Heart right ventricle (tissue), 16 donors: ENCODE data around the gene TARS1. TPM values are rescaled to one million over a fixed set of nuclear protein-coding genes. Genes with fewer than 3 reads are reported as not detected.

Source experiments
- ATAC-seq, 8 donors: fragments of 200-7000 bp; cut with Tn5 transposase; one replicate each; pipeline ENCODE4 v1.9.1; 2020; ENCODE audit warnings: mild to moderate bottlenecking in 8 of 8, moderate library complexity in 8 of 8, moderate number of reproducible peaks in 1 of 8
- DNase-seq, 2 donors: peaks; one replicate each; pipeline ENCODE4 v3.0.0-alpha.2; 2020
- H3K27ac ChIP-seq, 10 donors: fragments of 200-600 bp; sonication (generic) in 2 of 10; one replicate each; pipeline versions ENCODE4 v1.5.0 to v1.8.0; 2020 to 2022; ENCODE audit warnings: mild to moderate bottlenecking in 3 of 10
- H3K27me3 ChIP-seq, 7 donors: fragments of 200-600 bp; one replicate each; pipeline ENCODE4 v1.8.0; 2021 to 2022; ENCODE audit warnings: mild to moderate bottlenecking in 2 of 7
- H3K36me3 ChIP-seq, 9 donors: fragments of 200-600 bp; sonication (generic) in 1 of 9; one replicate each; pipeline versions ENCODE4 v1.5.0 to v1.8.0; 2020 to 2022; ENCODE audit warnings: mild to moderate bottlenecking in 2 of 9
- H3K4me1 ChIP-seq, 9 donors: fragments of 200-600 bp; sonication (generic) in 1 of 9; one replicate each; pipeline versions ENCODE4 v1.5.0 to v1.8.0; 2020 to 2022; ENCODE audit warnings: mild to moderate bottlenecking in 4 of 9
- H3K4me3 ChIP-seq, 10 donors: fragments of 200-600 bp; sonication (generic) in 2 of 10; one replicate each; pipeline versions ENCODE4 v1.5.0 to v1.8.0; 2020 to 2022; ENCODE audit warnings: mild to moderate bottlenecking in 7 of 10, moderate library complexity in 2 of 10
- H3K9me3 ChIP-seq, 11 donors: fragments of 200-600 bp in 10 of 11; sonication (generic) in 2 of 11; one replicate each; pipeline versions ENCODE4 v1.5.0 to v1.8.0; 2013 to 2022; ENCODE audit warnings: mild to moderate bottlenecking in 2 of 11, control low read depth in 1 of 11, moderate library complexity in 1 of 11
- WGBS, 2 donors: extraction: QIAGEN DNeasy Blood & Tissue Kit; methylation state at CpG; one replicate each; pipeline ENCODE4 v1.1.7; 2013; ENCODE audit warnings: inconsistent platforms in 1 of 2; 5-methylcytosine and 5-hydroxymethylcytosine counted together
- intact Hi-C, 10 donors: fragments of 100-400 bp; cut with DNase I; formaldehyde crosslinking; loops; one replicate each; pipeline versions ENCODE4 v1.11.1 to v1.14.2; 2022
- polyA plus RNA-seq, 2 donors: library from polyadenylated mRNA; stranded (reverse); fragments of 200-250 nt; gene quantifications; one replicate each; pipeline ENCODE4 v1.2.3, GENCODE V29; 2013
- total RNA-seq, 10 donors: library from RNA; stranded (reverse); fragmentation: NEBNext Ultra II Directional in 3 of 10; extraction: Animal tissue kit (Norgen Biotek cat#: 25700) in 3 of 10; gene quantifications; one replicate each; pipeline versions ENCODE4 v1.2.1 to v1.2.4, GENCODE V29; 2021 to 2023
- TF ChIP-seq, protein P1 (sequence below), 9 donors: fragments of 200-600 bp; sonication (generic) in 2 of 9; IDR thresholded peaks; one replicate each; pipeline versions ENCODE4 v1.5.0 to v1.8.0; 2021 to 2022; ENCODE audit warnings: antibody characterized with exemption in 9 of 9, mild to moderate bottlenecking in 5 of 9, moderate library complexity in 1 of 9
- donor health status: Arrhythmogenic right ventricular cardiomyopathy.
- donor health status: ischemic (EF 13 %, LVEDD 7.1; RV severe dilation, severe dysfunction).
- donor health status: healthy with polysubstance abuse.
- donor health status: DM: no; HTN: yes; CAD: no.
- donor health status: DM: no; HTN: no; CAD: no.
- donor health status: ischemic (EF 25% LVEDD 6.9; RV normal size, moderate dysfunction).
- donor health status: ischemic (EF 25% LVEDD 5.7; RV mildly dilated, moderate dysfunction).
- donor health status: healthy.
- donor health status: DM: yes; HTN: yes; CAD: no.
- donor health status: Ischemic cardiomyopathy.
- donor health status: ischemic (EF 35%, LVEDD 5.7; RV mildly dilated, moderate dysfunction).
- donor health status: nonischemic (EF 11% LVEDD 7.7; RV severe dilation, severe dysfunction).
- donor health status: DM: yes; HTN: yes; CAD: no.
- donor health status: PGD.
- donor health status: ischemic (EF 29% LVEDD 5.4; RV normal size, mild dysfunction).
- donor health status: nonischemic (EF 23%, LVEDD 6.1; RV moderate dilation, normal function).

Gene TARS1
- total and polyA plus RNA-seq, 12 donors = 59.3 to 97.8 (median 73.4) TPM

DNA sequence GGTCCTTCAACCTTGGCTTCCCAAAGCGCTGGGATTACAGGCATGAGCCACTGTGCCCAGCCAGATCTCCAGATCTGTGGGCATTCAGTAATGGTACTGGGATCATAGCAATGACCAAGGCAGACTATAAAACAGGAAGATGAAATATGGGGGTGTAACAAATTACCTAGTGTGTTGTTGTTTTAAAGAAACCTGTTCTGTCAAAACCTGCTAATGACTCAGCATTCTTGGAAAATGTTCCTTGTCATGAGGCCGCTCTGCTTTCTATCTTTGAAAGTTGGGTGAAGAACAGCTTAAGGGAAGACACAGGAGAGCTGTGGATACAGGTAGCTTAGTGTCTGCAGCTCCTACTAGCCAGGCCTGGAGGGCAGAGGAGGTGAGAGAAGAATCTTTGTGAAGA lies 19.4 kb downstream of the TARS1 start:
- no peak overlapping the region for H3K27ac ChIP-seq
- TF ChIP-seq, protein P1, sequence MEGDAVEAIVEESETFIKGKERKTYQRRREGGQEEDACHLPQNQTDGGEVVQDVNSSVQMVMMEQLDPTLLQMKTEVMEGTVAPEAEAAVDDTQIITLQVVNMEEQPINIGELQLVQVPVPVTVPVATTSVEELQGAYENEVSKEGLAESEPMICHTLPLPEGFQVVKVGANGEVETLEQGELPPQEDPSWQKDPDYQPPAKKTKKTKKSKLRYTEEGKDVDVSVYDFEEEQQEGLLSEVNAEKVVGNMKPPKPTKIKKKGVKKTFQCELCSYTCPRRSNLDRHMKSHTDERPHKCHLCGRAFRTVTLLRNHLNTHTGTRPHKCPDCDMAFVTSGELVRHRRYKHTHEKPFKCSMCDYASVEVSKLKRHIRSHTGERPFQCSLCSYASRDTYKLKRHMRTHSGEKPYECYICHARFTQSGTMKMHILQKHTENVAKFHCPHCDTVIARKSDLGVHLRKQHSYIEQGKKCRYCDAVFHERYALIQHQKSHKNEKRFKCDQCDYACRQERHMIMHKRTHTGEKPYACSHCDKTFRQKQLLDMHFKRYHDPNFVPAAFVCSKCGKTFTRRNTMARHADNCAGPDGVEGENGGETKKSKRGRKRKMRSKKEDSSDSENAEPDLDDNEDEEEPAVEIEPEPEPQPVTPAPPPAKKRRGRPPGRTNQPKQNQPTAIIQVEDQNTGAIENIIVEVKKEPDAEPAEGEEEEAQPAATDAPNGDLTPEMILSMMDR (IDR thresholded peaks at IDR 0.05) = no peak
- DNase-seq = no peak
- WGBS, 2 donors = 96 to 97% methylated on average over 2 of the region's 2 CpGs
- intact Hi-C loops = loop anchor here in 1 of 10 donors (10.0 kb wide), 2 partner anchors 475 to 515 kb away; partner anchors contain the start of gene RXFP3
- no peaks in the 10 kb centered on the region for H3K9me3 ChIP-seq
- ATAC-seq = no peak
- no peak overlapping the region for H3K4me3 ChIP-seq
- H3K27me3 ChIP-seq = no peaks in the 10 kb centered on the region
- H3K36me3 ChIP-seq = peaks cover 0 to 100% (median 95%) of the 10 kb centered on the region in 9 donors
- peaks cover 0 to 15% (median 4%) of the 10 kb centered on the region in 9 donors for H3K4me1 ChIP-seq

DNA sequence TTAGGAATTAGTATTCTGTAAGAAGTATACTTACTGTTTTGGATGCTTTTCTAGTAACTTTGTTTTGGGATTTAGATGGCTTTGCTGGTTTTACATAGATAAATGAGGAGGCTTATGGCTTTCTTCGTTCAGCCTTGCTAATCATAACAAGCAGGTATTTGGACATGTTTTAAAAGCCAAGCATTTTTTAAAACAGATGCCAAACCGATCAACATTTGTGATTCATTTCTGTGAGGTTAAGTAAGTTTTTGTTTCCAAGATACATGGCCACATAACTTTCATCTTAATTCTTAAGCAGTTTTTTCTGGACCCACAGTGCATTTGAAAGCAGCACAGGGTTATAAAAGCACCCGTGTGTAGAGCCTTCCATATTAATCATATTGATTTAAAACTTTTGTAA lies 21.7 kb downstream of the TARS1 start:
- WGBS, 2 donors = 89% methylated on average over 3 of the region's 3 CpGs
- TF ChIP-seq, protein P1 (IDR thresholded peaks at IDR 0.05) = no peak
- no peaks in the 10 kb centered on the region for H3K9me3 ChIP-seq
- peaks cover 0 to 100% (median 93%) of the 10 kb centered on the region in 9 donors for H3K36me3 ChIP-seq
- intact Hi-C loops = loop anchor here in 1 of 10 donors (10.0 kb wide), 2 partner anchors 472 to 512 kb away; partner anchors contain the start of gene RXFP3
- H3K4me1 ChIP-seq = peaks cover 0 to 6% (median 0%) of the 10 kb centered on the region in 9 donors
- H3K27me3 ChIP-seq = no peaks in the 10 kb centered on the region
- H3K27ac ChIP-seq = no peak overlapping the region
- no peak overlapping the region for H3K4me3 ChIP-seq
- no peak for ATAC-seq
- DNase-seq = no peak

DNA sequence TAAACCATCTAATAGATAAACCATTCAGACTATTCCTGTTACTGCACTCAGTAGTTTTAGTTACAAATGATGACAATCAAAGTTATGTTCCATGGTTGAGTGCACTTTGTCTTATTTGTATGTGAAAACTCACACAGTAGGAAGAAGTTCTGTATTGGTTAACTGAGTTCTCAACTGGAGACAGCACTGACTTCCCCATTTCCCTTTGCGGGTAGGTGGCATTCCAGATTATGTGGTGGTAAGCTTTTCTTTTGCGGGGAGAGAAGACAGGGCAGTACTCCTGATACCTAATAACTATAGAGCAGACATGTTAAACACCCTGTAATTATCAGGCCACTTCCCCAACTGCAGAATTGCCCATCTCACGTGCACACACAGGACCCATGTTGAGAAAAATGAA lies 24.4 kb downstream of the TARS1 start:
- DNase-seq (no peak), ATAC-seq (no peak)
- TF ChIP-seq, protein P1 (IDR thresholded peaks at IDR 0.05) = no peak
- Histone ChIP-seq H3K27me3 (no peaks in the 10 kb centered on the region), H3K9me3 (no peaks in the 10 kb centered on the region), H3K36me3 (peaks cover 0 to 100% (median 91%) of the 10 kb centered on the region in 9 donors), H3K27ac (no peak overlapping the region), H3K4me3 (no peak overlapping the region), H3K4me1 (no peaks in the 10 kb centered on the region)
- 91 to 98% methylated on average over 3 of the region's 3 CpGs for WGBS, 2 donors
- intact Hi-C loops = loop anchor here in 1 of 10 donors (10.0 kb wide), 2 partner anchors 470 to 510 kb away; partner anchors contain the start of gene RXFP3

DNA sequence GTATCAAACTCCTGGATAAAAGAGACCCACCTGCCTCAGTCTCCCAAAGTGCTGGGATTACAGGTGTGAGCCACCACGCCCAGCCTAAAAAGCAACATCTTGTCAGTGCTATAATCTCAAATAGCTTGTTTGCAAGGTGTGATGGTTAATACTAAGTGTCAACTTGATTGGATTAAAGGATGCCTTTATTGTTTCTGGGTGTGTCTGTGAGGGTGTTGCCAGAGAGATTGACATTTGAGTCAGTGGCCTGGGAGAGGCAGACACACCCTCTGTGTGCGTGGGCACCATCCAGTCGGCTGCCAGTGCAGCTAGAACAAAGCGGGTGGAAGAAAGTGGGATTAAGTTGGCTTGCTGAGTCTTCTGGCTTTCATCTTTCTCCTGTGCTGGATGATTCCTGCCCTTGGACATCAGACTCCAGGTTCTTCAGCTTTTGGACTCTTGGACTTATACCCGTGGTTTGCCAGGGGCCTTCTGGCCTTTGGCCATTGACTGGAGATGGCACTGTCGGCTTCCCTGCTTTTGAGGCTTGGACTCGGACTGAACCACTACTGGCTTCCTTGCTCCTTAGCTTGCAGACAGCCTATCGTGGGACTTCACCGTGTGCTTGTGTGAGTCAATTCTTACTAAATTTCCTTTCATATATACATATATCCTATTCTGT lies 28.1 kb downstream of the TARS1 start:
- H3K9me3 ChIP-seq = no peaks in the 10 kb centered on the region
- H3K36me3 ChIP-seq = peaks cover 0 to 100% (median 67%) of the 10 kb centered on the region in 9 donors
- H3K27me3 ChIP-seq = no peaks in the 10 kb centered on the region
- H3K4me3 ChIP-seq = no peak overlapping the region
- no peak overlapping the region for H3K27ac ChIP-seq
- intact Hi-C loops = loop anchor here in 1 of 10 donors (10.0 kb wide), 2 partner anchors 466 to 506 kb away; partner anchors contain the start of gene RXFP3
- ATAC-seq = no peak
- DNase-seq = no peak
- H3K4me1 ChIP-seq = peaks cover 0 to 7% (median 0%) of the 10 kb centered on the region in 9 donors
- TF ChIP-seq, protein P1 (IDR thresholded peaks at IDR 0.05) = no peak
- 84 to 86% methylated on average over 9 of the region's 9 CpGs for WGBS, 2 donors
